Endodermal cell (in vitro differentiated cells): ENCODE results near the gene ST6GAL1. TPM values are rescaled to one million over a fixed set of nuclear protein-coding genes. Genes with fewer than 3 reads are reported as not detected.

Experiments used
- DNase-seq: peaks from one replicate; pipeline ENCODE4 v3.0.0-alpha.2; 2017
- H3K27ac ChIP-seq: 2 replicates; pipeline ENCODE4 v1.5.1; 2013; ENCODE audit warnings: mild to moderate bottlenecking, low read depth, low read length, moderate library complexity
- H3K27me3 ChIP-seq: 2 replicates; pipeline ENCODE4 v1.6.1; 2013; ENCODE audit warnings: mild to moderate bottlenecking, low read length, moderate library complexity; ENCODE audit not compliant: insufficient read depth, control insufficient read depth, poor library complexity, severe bottlenecking
- H3K36me3 ChIP-seq: 2 replicates; pipeline ENCODE4 v1.7.0; 2013; ENCODE audit warnings: mild to moderate bottlenecking, low read length, moderate library complexity; ENCODE audit not compliant: control insufficient read depth, insufficient read depth
- H3K4me1 ChIP-seq: one replicate; pipeline ENCODE4 v1.7.0; 2013; ENCODE audit warnings: low read length; ENCODE audit not compliant: control insufficient read depth, insufficient read depth
- H3K4me3 ChIP-seq: 2 replicates; pipeline ENCODE4 v1.5.1; 2013; ENCODE audit warnings: mild to moderate bottlenecking, low read length, moderate library complexity
- H3K9ac ChIP-seq: 2 replicates; pipeline ENCODE4 v1.6.1; 2013; ENCODE audit warnings: mild to moderate bottlenecking, low read length, moderate library complexity; ENCODE audit not compliant: poor library complexity, severe bottlenecking; ENCODE audit errors: extremely low read depth
- H3K9me3 ChIP-seq: 2 replicates; pipeline ENCODE4 v1.6.1; 2013; ENCODE audit warnings: mild to moderate bottlenecking, low read length, moderate library complexity; ENCODE audit not compliant: control insufficient read depth
- H3K27ac Mint-ChIP-seq: 2 replicates; pipeline ENCODE4 v1.8.0; 2020; ENCODE audit warnings: mixed read lengths
- H3K27me3 Mint-ChIP-seq: 2 replicates; pipeline ENCODE4 v1.8.0; 2021; ENCODE audit warnings: mild to moderate bottlenecking, mixed read lengths; ENCODE audit not compliant: insufficient read depth
- H3K36me3 Mint-ChIP-seq: 2 replicates; pipeline ENCODE4 v1.8.0; 2020; ENCODE audit warnings: low read depth, mixed read lengths
- H3K4me1 Mint-ChIP-seq: 2 replicates; pipeline ENCODE4 v1.8.0; 2020; ENCODE audit warnings: mixed read lengths
- H3K4me3 Mint-ChIP-seq: 2 replicates; pipeline ENCODE4 v1.8.0; 2020; ENCODE audit warnings: mild to moderate bottlenecking, moderate library complexity, mixed read lengths
- H3K9me3 Mint-ChIP-seq: 2 replicates; pipeline ENCODE4 v1.8.0; 2020; ENCODE audit warnings: mild to moderate bottlenecking, mixed read lengths
- CTCF ChIP-seq: fragments of 200-600 bp; sonication (generic); conservative IDR thresholded peaks from 2 replicates; pipeline ENCODE4 v1.5.0; 2021; ENCODE audit warnings: antibody characterized with exemption, mild to moderate bottlenecking
- WGBS, 2 experiments: methylation state at CpG; one replicate each; pipeline versions ENCODE4 v1.1.5 to v1.1.7; 2013; ENCODE audit warnings: missing lambda C conversion rate in 2 of 2, mixed read lengths in 1 of 2; ENCODE audit not compliant: insufficient coverage in 1 of 2, insufficient read length in 1 of 2; 5-methylcytosine and 5-hydroxymethylcytosine counted together
- total RNA-seq, 2 donors: library from RNA; stranded (reverse); fragmentation: NEBNext Ultra II Directional in 1 of 2; extraction: Animal tissue kit (Norgen Biotek cat#: 25700) in 1 of 2; gene quantifications; 2 replicates in 1 of 2; 3 replicates in 1 of 2; pipeline ENCODE4 v1.2.1, GENCODE V29; 2021

Gene ST6GAL1
- total RNA-seq, 2 donors from 2014 or later = 79.3 to 82.4 TPM

DNA sequence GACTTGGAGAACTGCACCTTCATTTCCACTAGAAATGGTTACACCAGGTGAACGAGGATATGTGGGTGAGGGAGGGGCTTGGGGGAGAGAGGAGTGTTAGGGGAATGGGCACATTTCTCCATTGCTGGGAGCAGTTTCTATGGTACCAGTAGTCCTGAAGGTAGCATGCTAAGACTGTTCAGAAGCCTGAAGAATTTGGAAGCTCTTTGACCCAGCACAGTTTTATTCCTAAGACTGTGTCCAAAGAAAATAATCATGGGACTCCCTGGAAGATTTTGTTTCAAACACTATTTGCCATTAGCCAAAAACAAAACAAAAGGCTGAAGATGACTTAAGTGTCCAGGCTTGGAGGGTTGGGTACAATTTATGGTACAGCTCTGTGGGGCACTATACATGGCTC is 32.1 kb downstream of the ST6GAL1 start:
- H3K27ac ChIP-seq = no peak overlapping the region
- H3K4me1 Mint-ChIP-seq = peaks cover 50% of the 10 kb centered on the region
- H3K4me1 ChIP-seq = peaks cover 19% of the 10 kb centered on the region
- DNase-seq = no peak
- H3K36me3 ChIP-seq = peaks cover 32% of the 10 kb centered on the region
- H3K9ac ChIP-seq = no peak overlapping the region
- H3K36me3 Mint-ChIP-seq = peaks cover 22% of the 10 kb centered on the region
- H3K9me3 Mint-ChIP-seq = no peaks in the 10 kb centered on the region
- TF ChIP-seq CTCF = no peak
- H3K27ac Mint-ChIP-seq = peak overlapping the region; percentile 13
- H3K4me3 Mint-ChIP-seq = no peak overlapping the region
- H3K27me3 Mint-ChIP-seq = no peaks in the 10 kb centered on the region
- H3K9me3 ChIP-seq = no peaks in the 10 kb centered on the region
- no peaks in the 10 kb centered on the region for H3K27me3 ChIP-seq
- 80% methylated on average over 1 of the region's 1 CpG; no CpG with 5 or more reads in 1 of the 2 experiments for WGBS, 2 experiments
- H3K4me3 ChIP-seq = no peak overlapping the region

- Histone ChIP-seq H3K9me3 (no peaks in the 10 kb centered on the region), H3K27ac (no peak overlapping the region), H3K4me1 (peaks cover 19% of the 10 kb centered on the region), H3K36me3 (peaks cover 44% of the 10 kb centered on the region), H3K4me3 (no peak overlapping the region), H3K9ac (no peak overlapping the region), H3K27me3 (no peaks in the 10 kb centered on the region)
- peaks cover 34% of the 10 kb centered on the region for H3K36me3 Mint-ChIP-seq
- H3K4me1 Mint-ChIP-seq = peaks cover 52% of the 10 kb centered on the region
- DNase-seq = peak; percentile 66
- no peak overlapping the region for H3K4me3 Mint-ChIP-seq
- H3K9me3 Mint-ChIP-seq = no peaks in the 10 kb centered on the region
- TF ChIP-seq CTCF = no peak
- H3K27ac Mint-ChIP-seq = peak overlapping the region; percentile 63
- H3K27me3 Mint-ChIP-seq = no peaks in the 10 kb centered on the region
- WGBS, 2 experiments = 68 to 69% methylated on average over 2 to 5 of the region's 5 CpGs
Observed at GRCh38 chr3:186963636-186964035, 33.3 kb downstream of the ST6GAL1 start.

DNA sequence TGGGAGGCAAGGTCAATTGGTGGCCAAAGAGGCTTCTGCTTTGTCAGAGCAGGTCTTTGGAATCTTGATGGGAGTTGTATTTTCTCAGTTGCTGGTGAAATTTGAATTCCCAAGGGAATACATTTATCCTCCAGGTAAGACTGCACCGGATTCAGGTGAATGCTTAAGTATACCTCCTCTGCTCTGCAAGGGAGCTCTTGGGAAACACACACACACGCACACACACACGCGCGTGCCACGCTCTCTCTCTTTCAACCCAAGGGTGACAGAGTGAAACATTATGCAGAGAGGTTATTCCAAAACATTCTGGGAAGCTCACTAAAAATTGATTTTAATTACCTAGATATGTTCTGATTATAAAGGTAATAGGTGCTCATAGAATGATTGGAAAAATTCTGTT is 33.7 kb downstream of the ST6GAL1 start:
- Mint-ChIP-seq H3K27me3 (no peaks in the 10 kb centered on the region), H3K4me1 (peaks cover 49% of the 10 kb centered on the region), H3K36me3 (peaks cover 37% of the 10 kb centered on the region), H3K9me3 (no peaks in the 10 kb centered on the region), H3K27ac (peak overlapping the region; percentile 63), H3K4me3 (no peak overlapping the region)
- Histone ChIP-seq H3K4me1 (peaks cover 19% of the 10 kb centered on the region), H3K9ac (no peak overlapping the region), H3K4me3 (no peak overlapping the region), H3K36me3 (peaks cover 46% of the 10 kb centered on the region), H3K9me3 (no peaks in the 10 kb centered on the region), H3K27me3 (no peaks in the 10 kb centered on the region), H3K27ac (no peak overlapping the region)
- no peak for TF ChIP-seq CTCF
- WGBS, 2 experiments = 90 to 91% methylated on average over 4 to 6 of the region's 6 CpGs
- DNase-seq = peak; percentile 65
